ENCODE results near the gene MRM1.
"Not testable (repeated sequence)": the region's sequence is repeated elsewhere in the genome, so short reads cannot be mapped to it uniquely, and the experiment has no call there.

MRM1 gene

GRCh38 chr17:36599546-36600250, 1.7 kb upstream of the MRM1 start:
- Histone ChIP-seq H3K4me3 (no peak overlapping the region), H3K27ac (no peak overlapping the region)

GRCh38 chr17:36600465-36600864, 918 bp upstream of the MRM1 start:
- peak overlapping the region in 16 of 21 experiments; percentile 48 to 92 (median 86) for H3K27ac ChIP-seq
- H3K4me3 ChIP-seq = peak overlapping the region in 2 of 7 experiments; percentile 61 to 97

DNA sequence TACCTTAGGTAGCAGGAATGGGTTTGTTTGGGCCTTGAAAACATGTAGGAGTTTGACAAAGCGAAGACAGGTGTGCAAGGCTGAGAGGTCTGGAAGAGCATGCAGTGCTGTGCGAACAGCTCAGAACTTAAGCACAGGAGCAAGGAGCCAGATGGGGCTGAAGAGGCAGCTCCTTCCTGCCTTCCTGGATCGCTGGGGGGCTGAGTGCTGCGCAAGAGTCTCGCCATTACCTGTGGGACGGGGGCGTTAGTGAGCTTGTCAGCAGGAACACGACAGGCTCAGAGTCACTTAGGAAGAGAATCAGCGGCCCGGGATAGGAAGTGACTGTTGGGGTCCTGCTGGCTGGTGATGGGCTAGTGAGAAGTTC, 464 bp upstream of the MRM1 start:
- peak overlapping the region; percentile 61 to 97 (median 89) for H3K4me3 ChIP-seq
- H3K27ac ChIP-seq = peak overlapping the region in 20 of 21 experiments; percentile 48 to 92 (median 86)

DNA sequence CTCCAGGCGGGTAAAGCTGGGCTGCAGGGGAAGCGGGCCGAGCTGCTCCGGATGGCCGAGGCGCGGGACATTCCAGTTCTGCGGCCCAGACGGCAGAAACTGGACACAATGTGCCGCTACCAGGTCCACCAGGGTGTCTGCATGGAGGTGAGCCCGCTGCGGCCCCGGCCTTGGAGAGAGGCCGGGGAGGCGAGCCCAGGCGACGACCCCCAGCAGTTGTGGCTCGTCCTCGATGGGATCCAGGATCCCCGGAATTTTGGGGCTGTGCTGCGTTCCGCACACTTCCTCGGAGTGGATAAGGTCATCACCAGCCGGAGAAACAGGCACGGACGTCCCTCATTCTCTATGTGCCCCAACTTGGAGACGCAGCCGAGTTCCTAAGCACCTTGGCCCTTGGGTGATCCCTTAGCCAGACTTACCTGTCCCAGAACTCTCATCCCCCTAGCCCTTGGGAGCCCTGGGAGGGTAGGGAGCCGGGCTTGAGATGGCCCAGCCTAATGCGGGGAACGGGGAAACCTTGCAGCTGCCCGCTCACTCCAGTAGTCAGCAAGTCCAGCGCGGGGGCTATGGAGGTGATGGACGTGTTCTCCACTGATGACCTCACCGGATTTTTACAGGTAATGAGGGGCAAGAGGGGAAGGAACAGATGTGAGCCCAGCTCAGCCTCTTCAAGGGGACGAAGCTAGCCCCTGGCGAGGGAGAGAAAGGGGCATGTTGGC, 806 bp downstream of the MRM1 start:
- peak overlapping the region; percentile 61 to 97 (median 89) for H3K4me3 ChIP-seq
- peak overlapping the region in 20 of 21 experiments; percentile 48 to 92 (median 86) for H3K27ac ChIP-seq

GRCh38 chr17:36602924-36603384, 1.6 kb downstream of the MRM1 start:
- Histone ChIP-seq H3K4me3 (peak overlapping the region; percentile 61 to 97 (median 89)), H3K27ac (no peak overlapping the region)

DNA sequence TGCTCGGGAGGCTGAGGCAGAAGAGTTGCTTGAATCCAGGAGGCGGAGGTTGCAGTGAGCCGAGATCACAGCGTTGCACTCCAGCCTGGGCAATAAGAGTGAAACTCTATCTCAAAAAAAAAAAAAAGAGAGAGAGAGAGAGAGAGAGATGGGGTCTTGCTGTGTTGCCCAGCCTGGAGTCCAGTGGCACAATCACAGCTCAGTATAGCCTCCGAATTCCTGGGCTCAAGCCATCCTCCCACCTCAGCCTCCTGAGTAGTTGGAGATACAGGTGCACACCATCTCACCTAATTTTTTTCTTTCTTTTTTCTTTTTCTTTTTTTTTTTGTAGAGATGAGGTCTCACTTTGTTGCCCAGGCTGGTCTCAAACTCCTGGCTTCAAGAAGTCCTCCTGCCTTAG, 3.6 kb downstream of the MRM1 start:
- not testable (repeated sequence) for H3K27ac ChIP-seq, H3K4me3 ChIP-seq

DNA sequence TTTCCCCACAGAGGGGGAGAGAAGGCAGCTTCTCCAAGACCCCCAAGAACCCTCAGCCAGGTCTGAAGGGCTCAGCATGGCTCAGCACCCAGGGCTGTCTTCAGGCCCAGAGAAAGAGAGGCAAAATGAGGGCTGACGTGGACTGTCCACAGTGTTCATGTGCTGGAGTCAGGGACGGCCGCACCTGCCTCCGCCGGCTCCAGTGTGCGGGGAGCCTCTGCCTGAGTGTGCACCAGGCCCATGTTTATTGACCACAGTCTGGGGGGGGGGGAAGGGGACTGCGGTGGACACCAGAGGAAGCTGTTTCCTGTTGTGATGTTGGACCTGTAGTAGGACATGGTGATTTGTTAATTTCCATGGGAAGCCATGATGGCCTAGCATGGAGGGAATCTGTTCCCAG, 6.9 kb downstream of the MRM1 start:
- H3K27ac ChIP-seq = no peak overlapping the region
- no peak overlapping the region for H3K4me3 ChIP-seq

DNA sequence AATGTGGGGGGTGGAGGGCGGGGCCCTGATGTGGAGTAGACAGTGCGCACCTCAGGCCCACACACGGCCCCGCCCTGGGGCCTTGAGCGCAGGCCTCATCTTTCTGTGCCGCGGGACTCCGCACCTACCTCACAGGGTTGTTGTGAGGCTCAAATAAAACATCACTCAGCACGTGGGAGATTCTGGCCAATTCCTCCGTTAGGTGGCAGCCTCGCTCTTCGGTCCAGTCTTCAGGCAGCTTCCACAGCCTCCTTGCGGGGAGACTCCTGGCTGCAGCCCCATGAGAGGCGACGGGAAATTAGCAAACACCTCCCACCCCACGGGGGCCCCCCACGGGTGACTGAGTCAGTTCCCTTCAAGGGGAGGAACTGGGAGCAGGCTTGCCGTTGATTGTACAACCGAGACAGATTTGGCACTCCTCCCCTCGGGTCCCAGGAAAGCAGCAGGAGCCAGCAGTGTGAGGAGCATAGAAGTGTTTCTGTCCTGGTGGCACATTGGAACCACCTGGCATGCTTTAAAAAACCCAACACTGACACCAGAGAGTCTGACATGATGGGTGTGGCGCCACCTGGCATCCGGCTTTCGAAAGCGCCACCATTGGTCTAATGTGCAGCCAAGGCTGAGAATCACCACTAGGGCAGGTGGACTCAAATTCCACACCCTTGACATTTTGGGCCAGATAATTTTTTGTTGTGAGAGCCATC, 7.6 kb downstream of the MRM1 start:
- Histone ChIP-seq H3K4me3 (no peak overlapping the region), H3K27ac (no peak overlapping the region)

DNA sequence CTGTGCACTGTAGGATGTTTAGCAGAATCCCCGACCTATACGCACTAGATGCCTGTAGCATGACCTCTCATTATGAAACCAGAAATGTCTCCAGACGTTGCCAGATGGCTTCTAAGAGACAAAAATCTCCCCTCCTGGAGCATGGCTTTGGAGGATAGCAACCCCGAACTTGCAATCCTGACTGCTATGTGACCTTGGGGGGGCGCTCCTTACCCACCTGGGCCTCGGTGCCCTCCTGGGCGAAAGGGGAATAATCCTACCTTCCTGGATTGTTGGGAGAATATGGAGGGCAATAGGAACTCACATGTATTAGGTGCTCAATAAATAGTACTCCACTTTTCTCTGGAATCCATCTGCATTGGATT, 8.1 kb downstream of the MRM1 start:
- H3K27ac ChIP-seq = no peak overlapping the region

DNA sequence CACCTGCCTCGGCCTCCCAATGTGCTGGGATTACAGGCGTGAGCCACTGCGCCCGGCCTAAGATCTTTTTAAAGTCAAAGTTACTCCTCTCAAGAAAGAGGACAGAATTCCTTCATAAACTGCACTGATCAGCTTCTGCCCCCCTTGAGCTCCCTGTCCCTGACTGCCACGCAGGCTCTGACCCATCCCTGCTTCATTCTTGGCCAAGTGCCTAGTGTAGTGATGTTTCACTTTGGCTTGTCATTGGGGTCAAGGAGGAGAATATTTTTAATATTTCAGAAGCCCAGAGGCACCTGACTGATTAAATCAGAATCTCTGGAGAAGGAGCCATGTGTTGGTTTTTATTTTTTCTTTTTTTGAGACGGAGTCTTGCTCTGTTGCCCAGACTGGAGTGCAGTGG, 9.1 kb downstream of the MRM1 start:
- Histone ChIP-seq H3K27ac (no peak overlapping the region), H3K4me3 (no peak overlapping the region)

More for the DNA sequence above, 8.1 kb downstream of the MRM1 start:
- H3K4me3 ChIP-seq = no peak overlapping the region

DNA sequence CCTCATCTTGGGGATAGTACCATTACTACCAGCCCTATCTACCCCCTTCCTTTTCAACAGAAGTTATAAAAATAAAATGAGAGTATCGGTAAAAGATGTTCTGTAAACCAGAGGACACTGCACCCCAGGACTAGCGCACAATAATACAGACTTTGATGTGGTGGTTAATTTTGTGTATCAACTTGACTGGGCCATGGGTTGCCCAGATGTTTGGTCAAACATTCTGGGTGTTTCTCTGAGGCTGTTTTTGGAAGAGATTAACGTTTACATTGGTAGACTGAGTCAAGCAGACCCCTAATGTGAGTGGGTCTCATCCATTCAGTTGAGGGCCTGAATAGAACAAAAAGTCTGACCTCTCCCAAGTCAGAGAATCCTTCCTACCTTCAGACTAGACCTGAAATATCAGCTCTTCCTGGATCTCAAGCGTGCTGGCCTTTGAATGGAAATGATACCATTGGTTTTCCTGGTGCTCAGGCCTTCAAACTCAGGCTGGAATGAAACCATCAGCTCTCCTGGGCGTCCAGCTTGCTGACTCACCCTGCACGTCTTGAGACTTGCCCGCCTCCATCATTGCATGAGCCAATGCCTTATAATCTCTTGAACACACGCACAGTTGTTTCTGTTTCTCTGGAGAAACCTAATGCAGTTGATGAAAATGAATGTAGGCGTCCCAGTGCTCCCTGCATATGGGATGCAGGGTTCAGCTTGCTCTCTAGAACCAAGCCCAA, 10.1 kb downstream of the MRM1 start:
- Histone ChIP-seq H3K4me3 (no peak overlapping the region), H3K27ac (no peak overlapping the region)

GRCh38 chr17:36612323-36612722, 10.9 kb downstream of the MRM1 start:
- H3K27ac ChIP-seq = no peak overlapping the region

DNA sequence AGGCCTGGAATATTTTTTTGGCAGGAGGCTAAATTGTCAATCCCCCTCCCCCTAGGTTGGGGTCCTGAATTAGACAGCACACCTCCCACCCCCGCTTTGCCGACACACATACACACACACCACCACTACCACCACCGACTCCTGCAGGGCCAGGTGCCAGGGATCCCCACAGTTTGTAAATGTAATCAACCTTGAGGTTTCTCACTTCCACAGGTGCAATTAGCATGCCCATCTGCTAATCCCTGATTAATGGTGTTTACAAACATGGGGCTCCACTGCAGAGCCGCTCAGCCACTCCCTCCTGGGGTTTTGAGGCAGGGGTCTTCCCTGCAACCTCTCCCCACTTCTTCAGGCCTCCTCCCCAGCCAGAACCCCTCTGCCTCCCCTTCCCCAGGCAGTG, 11.8 kb downstream of the MRM1 start:
- H3K4me3 ChIP-seq = no peak overlapping the region
- H3K27ac ChIP-seq = no peak overlapping the region

More at GRCh38 chr17:36612323-36612722, 10.9 kb downstream of the MRM1 start:
- H3K4me3 ChIP-seq = no peak overlapping the region

DNA sequence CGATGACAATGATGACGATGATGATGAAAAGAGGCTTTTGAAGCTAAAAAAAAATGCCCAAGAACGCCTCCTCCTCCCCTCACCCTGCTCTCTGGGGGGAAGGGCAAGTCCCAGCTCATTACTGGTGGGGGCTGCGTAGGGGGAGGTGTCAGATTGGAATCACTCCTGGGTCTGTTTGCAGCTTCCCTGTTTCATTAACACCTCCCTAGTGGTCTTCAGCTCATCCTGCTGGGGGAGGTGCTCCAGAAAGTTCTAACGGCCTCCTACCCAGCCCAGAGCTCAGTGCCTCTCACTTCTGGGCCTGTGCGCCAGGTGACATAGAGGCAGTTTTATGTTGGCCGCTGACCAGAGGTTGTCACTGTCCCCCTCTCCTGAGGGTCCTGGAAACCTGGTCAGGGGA, 12.7 kb downstream of the MRM1 start:
- Histone ChIP-seq H3K4me3 (no peak overlapping the region), H3K27ac (no peak overlapping the region)

DNA sequence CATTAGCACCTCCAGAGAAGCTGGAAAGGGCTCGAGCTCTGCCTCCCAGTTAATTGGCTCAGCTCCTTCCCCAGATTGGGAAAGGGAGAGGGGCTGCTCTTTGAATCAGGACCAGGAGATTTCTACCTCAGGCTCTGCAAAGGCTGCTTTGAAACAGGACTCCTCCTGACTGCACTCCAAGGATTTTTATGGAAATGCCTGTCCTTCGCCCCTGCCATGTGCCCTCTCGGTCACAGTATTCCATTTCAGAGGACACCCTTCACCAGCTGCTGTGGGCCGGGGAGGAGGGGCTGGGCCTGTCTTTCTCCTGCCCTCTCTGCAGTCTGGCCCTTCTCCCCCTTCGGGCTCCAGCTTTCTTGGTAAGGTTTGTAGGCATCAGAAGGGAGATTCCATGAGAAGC, 13.6 kb downstream of the MRM1 start:
- Histone ChIP-seq H3K4me3 (no peak overlapping the region), H3K27ac (no peak overlapping the region)

DNA sequence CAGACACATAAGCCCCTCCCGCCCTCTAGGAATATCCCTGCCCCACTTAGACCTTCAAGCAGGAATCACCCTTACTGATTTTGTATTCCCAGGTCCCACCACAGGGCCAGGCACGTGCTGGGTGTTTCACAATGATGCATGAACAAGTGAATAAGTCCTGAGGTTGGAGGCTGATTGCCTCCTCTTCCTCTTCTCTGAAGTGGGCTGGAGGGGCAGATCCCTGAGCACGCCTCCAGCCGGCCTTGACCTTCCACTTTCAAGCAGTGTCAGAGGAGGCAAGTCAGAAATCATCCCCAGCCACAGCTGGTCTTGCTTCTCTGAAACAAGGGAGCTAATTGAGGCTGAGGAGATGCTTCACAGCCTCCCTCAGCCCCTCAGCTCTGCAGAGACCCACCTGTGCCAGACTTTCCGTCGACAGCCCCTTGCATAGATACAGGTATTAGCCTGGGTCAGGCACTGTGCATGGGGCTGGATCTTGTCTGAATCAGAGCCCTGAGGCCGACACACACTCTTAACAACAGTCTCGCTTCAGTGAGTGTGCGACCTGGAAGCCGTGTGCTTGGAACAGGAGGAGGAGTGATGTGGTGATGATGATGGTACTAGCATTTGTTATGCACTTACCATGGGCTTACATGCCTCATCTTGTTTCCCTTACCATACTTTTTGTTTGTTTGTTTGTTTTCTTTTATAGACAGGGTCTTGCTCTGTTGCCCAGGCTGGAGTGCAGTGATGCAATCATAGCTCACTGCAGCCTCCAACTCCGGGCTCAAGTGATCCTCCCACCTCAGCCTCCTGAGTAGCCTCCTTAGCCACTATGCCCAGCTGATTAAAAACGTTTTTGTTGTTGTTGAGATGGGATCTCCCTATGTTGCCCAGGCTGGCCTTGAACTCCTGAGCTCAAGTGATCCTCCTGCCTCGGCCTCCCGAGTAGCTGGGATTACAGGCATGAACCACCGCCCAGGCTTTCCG, 15.0 kb downstream of the MRM1 start:
- H3K27ac ChIP-seq = no peak overlapping the region
- no peak overlapping the region for H3K4me3 ChIP-seq

DNA sequence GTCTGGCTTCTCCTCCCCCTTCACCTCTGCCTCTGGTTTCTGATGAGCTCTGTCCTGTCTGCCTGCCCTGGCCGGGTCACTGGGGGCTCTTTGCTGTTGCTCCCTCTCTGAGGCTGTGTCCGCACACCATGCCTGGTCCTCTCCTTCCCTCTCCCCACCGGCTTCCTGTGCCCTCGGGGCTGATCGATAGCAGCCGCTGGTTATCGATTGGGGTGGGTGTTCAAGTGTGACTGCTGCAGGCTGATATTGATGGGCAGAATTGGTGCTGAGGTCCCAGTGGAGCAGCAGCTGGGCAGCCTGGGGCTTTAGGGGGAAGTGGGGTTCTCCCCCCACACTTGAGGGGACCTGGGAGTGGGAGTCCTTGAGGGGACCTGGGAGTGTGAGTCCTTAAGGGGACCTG, 16.4 kb downstream of the MRM1 start:
- no peak overlapping the region for H3K27ac ChIP-seq

DNA sequence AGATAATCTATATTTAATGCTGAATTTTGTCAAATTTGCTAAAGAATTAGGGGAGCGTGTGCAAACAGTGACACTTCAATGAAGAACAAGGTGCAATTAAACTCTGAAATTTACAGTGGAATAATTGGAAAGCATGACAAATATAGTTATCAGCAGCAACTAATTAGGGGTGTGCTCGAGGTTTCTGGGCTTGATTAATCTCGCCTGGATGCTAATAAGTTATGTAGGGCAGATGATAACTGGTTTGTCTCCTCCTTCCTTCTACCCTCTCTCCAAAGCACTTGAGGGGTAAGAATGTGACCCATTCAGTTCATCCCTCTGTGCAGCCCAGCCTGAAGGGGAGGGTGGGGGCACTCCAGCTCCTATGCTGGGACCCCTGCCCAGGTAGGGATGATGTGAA, 21.9 kb downstream of the MRM1 start:
- H3K4me3 ChIP-seq = no peak overlapping the region
- H3K27ac ChIP-seq = no peak overlapping the region

More for the DNA sequence above, 16.4 kb downstream of the MRM1 start:
- no peak overlapping the region for H3K4me3 ChIP-seq

GRCh38 chr17:36625188-36625587, 23.8 kb downstream of the MRM1 start:
- Histone ChIP-seq H3K4me3 (no peak overlapping the region), H3K27ac (no peak overlapping the region)

Measured in skin epidermis (tissue), 12 donors.